H9 (cell line): Measurements from ENCODE around the gene OR6B1. TPM values are rescaled to one million over a fixed set of nuclear protein-coding genes. Genes with fewer than 3 reads are reported as not detected.

Experiments
- DNase-seq: peaks from one replicate; pipeline ENCODE4 v3.0.0-alpha.2; 2017
- H2AFZ ChIP-seq: one replicate; pipeline ENCODE4 v1.6.1; 2013; ENCODE audit warnings: mild to moderate bottlenecking, low read length, control low read depth, moderate library complexity
- H2AK5ac ChIP-seq: 2 replicates; pipeline ENCODE4 v1.6.1; 2013; ENCODE audit warnings: low read length, control low read depth, mixed read lengths; ENCODE audit not compliant: insufficient read length
- H2BK120ac ChIP-seq: one replicate; pipeline ENCODE4 v1.6.1; 2013; ENCODE audit warnings: low read depth, mild to moderate bottlenecking, low read length, control low read depth, inconsistent platforms; ENCODE audit not compliant: poor library complexity, severe bottlenecking
- H2BK12ac ChIP-seq: 2 replicates; pipeline ENCODE4 v1.6.1; 2013; ENCODE audit warnings: low read length, control low read depth, mixed read lengths, low read depth; ENCODE audit not compliant: insufficient read length
- H2BK15ac ChIP-seq: 2 replicates; pipeline ENCODE4 v1.6.1; 2013; ENCODE audit warnings: low read depth, low read length, control low read depth
- H2BK20ac ChIP-seq: one replicate; pipeline ENCODE4 v1.6.1; 2013; ENCODE audit warnings: low read depth, mild to moderate bottlenecking, low read length, control low read depth, inconsistent platforms; ENCODE audit not compliant: poor library complexity, severe bottlenecking
- H2BK5ac ChIP-seq: 2 replicates; pipeline ENCODE4 v1.6.1; 2013; ENCODE audit warnings: low read length, control low read depth, mixed read lengths; ENCODE audit not compliant: insufficient read length
- H3K14ac ChIP-seq: 2 replicates; pipeline ENCODE4 v1.6.1; 2013; ENCODE audit warnings: low read length, control low read depth; ENCODE audit not compliant: insufficient read depth
- H3K18ac ChIP-seq: 2 replicates; pipeline ENCODE4 v1.6.1; 2013; ENCODE audit warnings: low read depth, mild to moderate bottlenecking, mixed read lengths, low read length, control low read depth; ENCODE audit not compliant: insufficient read length
- H3K23ac ChIP-seq: 2 replicates; pipeline ENCODE4 v1.6.1; 2013; ENCODE audit warnings: low read length, control low read depth, mixed read lengths, low read depth; ENCODE audit not compliant: insufficient read length
- H3K23me2 ChIP-seq: 2 replicates; pipeline ENCODE4 v1.6.1; 2013; ENCODE audit warnings: low read depth, mild to moderate bottlenecking, mixed read lengths, low read length, control low read depth; ENCODE audit not compliant: insufficient read length, poor library complexity, severe bottlenecking
- H3K27ac ChIP-seq: 2 replicates; pipeline ENCODE4 v1.5.1; 2013; ENCODE audit warnings: low read length, control low read depth, mixed read lengths, low read depth; ENCODE audit not compliant: insufficient read length
- H3K27me3 ChIP-seq: 2 replicates; pipeline ENCODE4 v1.6.1; 2013; ENCODE audit warnings: low read length, control low read depth, inconsistent platforms; ENCODE audit not compliant: insufficient read depth
- H3K4ac ChIP-seq: 2 replicates; pipeline ENCODE4 v1.6.1; 2013; ENCODE audit warnings: low read depth, mild to moderate bottlenecking, control low read depth, inconsistent platforms, low read length, moderate library complexity
- H3K4me1 ChIP-seq: 2 replicates; pipeline ENCODE4 v1.6.1; 2013; ENCODE audit warnings: low read length, control low read depth, inconsistent platforms; ENCODE audit not compliant: insufficient read depth
- H3K4me2 ChIP-seq: 2 replicates; pipeline ENCODE4 v1.6.1; 2013; ENCODE audit warnings: low read length, control low read depth, mixed read lengths; ENCODE audit not compliant: insufficient read length, insufficient read depth
- H3K56ac ChIP-seq: 2 replicates; pipeline ENCODE4 v1.6.1; 2013; ENCODE audit warnings: low read depth, mild to moderate bottlenecking, mixed read lengths, low read length, control low read depth; ENCODE audit not compliant: insufficient read length
- H3K79me1 ChIP-seq: 2 replicates; pipeline ENCODE4 v1.6.1; 2013; ENCODE audit warnings: low read depth, mild to moderate bottlenecking, moderate library complexity, low read length, control low read depth, inconsistent platforms; ENCODE audit not compliant: insufficient read depth, poor library complexity, severe bottlenecking
- H3K79me2 ChIP-seq: 2 replicates; pipeline ENCODE4 v1.6.1; 2013; ENCODE audit warnings: low read length, control low read depth, inconsistent platforms; ENCODE audit not compliant: insufficient read depth
- H3K9ac ChIP-seq: 2 replicates; pipeline ENCODE4 v1.6.1; 2013; ENCODE audit warnings: low read length, control low read depth, mixed read lengths; ENCODE audit not compliant: insufficient read length; ENCODE audit errors: extremely low read depth
- H3K9me3 ChIP-seq: one replicate; pipeline ENCODE4 v1.6.1; 2013; ENCODE audit warnings: low read depth, low read length, inconsistent platforms; ENCODE audit not compliant: control insufficient read depth
- H3T11ph ChIP-seq: one replicate; pipeline ENCODE4 v1.6.1; 2013; ENCODE audit warnings: mild to moderate bottlenecking, low read length, control low read depth, inconsistent platforms
- H4K20me1 ChIP-seq: one replicate; pipeline ENCODE4 v1.6.1; 2013; ENCODE audit not compliant: control insufficient read depth, insufficient read length, insufficient read depth
- H4K5ac ChIP-seq: 2 replicates; pipeline ENCODE4 v1.6.1; 2013; ENCODE audit warnings: low read depth, mild to moderate bottlenecking, mixed read lengths, low read length, control low read depth; ENCODE audit not compliant: insufficient read length
- H4K8ac ChIP-seq: replicated peaks from 2 replicates; pipeline ENCODE4 v1.6.1; 2013; ENCODE audit warnings: low read length, control low read depth, mixed read lengths, low read depth; ENCODE audit not compliant: insufficient read length
- H4K91ac ChIP-seq: 2 replicates; pipeline ENCODE4 v1.6.1; 2013; ENCODE audit warnings: low read depth, mild to moderate bottlenecking, moderate library complexity, mixed read lengths, low read length, control low read depth; ENCODE audit not compliant: insufficient read length
- H3K27ac Mint-ChIP-seq, 3 experiments: 2 replicates in 2 of 3; 3 replicates in 1 of 3; pipeline ENCODE4 v1.8.0; 2020 to 2021; ENCODE audit warnings: mixed read lengths in 3 of 3, mild to moderate bottlenecking in 1 of 3, moderate library complexity in 1 of 3
- H3K27me3 Mint-ChIP-seq: 2 replicates; pipeline ENCODE4 v1.8.0; 2021; ENCODE audit warnings: low read depth, mild to moderate bottlenecking, moderate library complexity, mixed read lengths
- H3K36me3 Mint-ChIP-seq, 3 experiments: 2 replicates in 2 of 3; 3 replicates in 1 of 3; pipeline ENCODE4 v1.8.0; 2020 to 2021; ENCODE audit warnings: low read depth in 3 of 3, mixed read lengths in 3 of 3; ENCODE audit not compliant: insufficient read depth in 1 of 3
- H3K4me1 Mint-ChIP-seq, 2 experiments: 2 replicates each; pipeline ENCODE4 v1.8.0; 2020; ENCODE audit warnings: mixed read lengths in 2 of 2
- H3K4me3 Mint-ChIP-seq, 2 experiments: 2 replicates in 1 of 2; 3 replicates in 1 of 2; pipeline ENCODE4 v1.8.0; 2020 to 2021; ENCODE audit warnings: mild to moderate bottlenecking in 2 of 2, mixed read lengths in 2 of 2, moderate library complexity in 1 of 2
- H3K9me3 Mint-ChIP-seq, 2 experiments: 2 replicates in 1 of 2; 3 replicates in 1 of 2; pipeline ENCODE4 v1.8.0; 2020; ENCODE audit warnings: mild to moderate bottlenecking in 2 of 2, mixed read lengths in 2 of 2, moderate library complexity in 1 of 2
- CTCF ChIP-seq: fragments of 200-600 bp; sonication (generic); conservative IDR thresholded peaks from 3 replicates; pipeline ENCODE4 v1.8.0; 2021; ENCODE audit warnings: antibody characterized with exemption, mild to moderate bottlenecking
- total RNA-seq: library from RNA; stranded (reverse); gene quantifications from 2 replicates; pipeline ENCODE4 v1.2.1, GENCODE V29; 2021

OR6B1 gene
- total RNA-seq, 1 experiment from 2014 or later, result not detected

DNA sequence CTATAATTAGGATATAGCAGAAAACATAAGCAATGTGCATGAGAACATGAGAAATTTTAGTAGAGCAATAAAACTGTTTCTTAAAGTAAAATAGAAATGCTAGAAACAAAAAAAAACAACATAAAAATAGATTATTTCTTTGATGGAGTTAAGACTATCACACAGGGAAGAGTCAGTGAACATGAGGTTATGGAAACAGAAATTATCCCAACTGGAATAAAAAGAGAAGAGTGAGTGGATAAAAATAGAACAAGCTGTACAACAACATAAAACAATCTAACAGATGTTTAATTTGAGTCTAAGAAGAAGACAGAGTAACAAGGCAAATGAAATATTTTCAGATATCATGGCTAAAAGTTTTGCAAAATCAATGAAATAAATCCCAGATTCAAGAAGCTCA lies 7.5 kb upstream of the OR6B1 start:
- Histone ChIP-seq H2BK20ac (no peak overlapping the region), H2BK120ac (no peak overlapping the region), H4K20me1 (no peaks in the 10 kb centered on the region), H3K27ac (no peak overlapping the region), H3K18ac (no peak overlapping the region), H2BK15ac (no peak overlapping the region), H3K79me1 (no peaks in the 10 kb centered on the region), H3K14ac (no peak overlapping the region), H4K5ac (no peak overlapping the region), H3K4ac (no peak overlapping the region), H3T11ph (no peak overlapping the region), H3K23me2 (no peaks in the 10 kb centered on the region), H2BK5ac (no peak overlapping the region), H3K4me2 (no peak overlapping the region), H3K27me3 (no peaks in the 10 kb centered on the region), H3K79me2 (no peaks in the 10 kb centered on the region), H2AFZ (no peak overlapping the region), H3K23ac (no peak overlapping the region), H2BK12ac (no peak overlapping the region), H4K91ac (no peak overlapping the region), H3K9ac (no peak overlapping the region), H3K56ac (no peak overlapping the region), H2AK5ac (no peak overlapping the region), H3K4me1 (no peaks in the 10 kb centered on the region), H4K8ac (no peak overlapping the region), H3K9me3 (peaks cover 9% of the 10 kb centered on the region)
- Mint-ChIP-seq H3K27ac (no peak overlapping the region), H3K36me3 (peaks cover 3 to 9% (median 8%) of the 10 kb centered on the region in 3 experiments; a peak in 4 of 7 replicates), H3K9me3 (peaks cover 16 to 18% of the 10 kb centered on the region in 2 experiments), H3K4me1 (no peaks in the 10 kb centered on the region), H3K27me3 (no peaks in the 10 kb centered on the region), H3K4me3 (no peak overlapping the region)
- no peak for DNase-seq
- no peak for TF ChIP-seq CTCF
